GM21737 (cell line): ENCODE measurements around the gene PDE2A.

Experiments used
- ATAC-seq: cut with Tn5 transposase; IDR thresholded peaks from one replicate; pipeline ENCODE4 v1.9.1; 2021; ENCODE audit warnings: mild to moderate bottlenecking, moderate library complexity; ENCODE audit not compliant: unreplicated experiment

Gene PDE2A

DNA sequence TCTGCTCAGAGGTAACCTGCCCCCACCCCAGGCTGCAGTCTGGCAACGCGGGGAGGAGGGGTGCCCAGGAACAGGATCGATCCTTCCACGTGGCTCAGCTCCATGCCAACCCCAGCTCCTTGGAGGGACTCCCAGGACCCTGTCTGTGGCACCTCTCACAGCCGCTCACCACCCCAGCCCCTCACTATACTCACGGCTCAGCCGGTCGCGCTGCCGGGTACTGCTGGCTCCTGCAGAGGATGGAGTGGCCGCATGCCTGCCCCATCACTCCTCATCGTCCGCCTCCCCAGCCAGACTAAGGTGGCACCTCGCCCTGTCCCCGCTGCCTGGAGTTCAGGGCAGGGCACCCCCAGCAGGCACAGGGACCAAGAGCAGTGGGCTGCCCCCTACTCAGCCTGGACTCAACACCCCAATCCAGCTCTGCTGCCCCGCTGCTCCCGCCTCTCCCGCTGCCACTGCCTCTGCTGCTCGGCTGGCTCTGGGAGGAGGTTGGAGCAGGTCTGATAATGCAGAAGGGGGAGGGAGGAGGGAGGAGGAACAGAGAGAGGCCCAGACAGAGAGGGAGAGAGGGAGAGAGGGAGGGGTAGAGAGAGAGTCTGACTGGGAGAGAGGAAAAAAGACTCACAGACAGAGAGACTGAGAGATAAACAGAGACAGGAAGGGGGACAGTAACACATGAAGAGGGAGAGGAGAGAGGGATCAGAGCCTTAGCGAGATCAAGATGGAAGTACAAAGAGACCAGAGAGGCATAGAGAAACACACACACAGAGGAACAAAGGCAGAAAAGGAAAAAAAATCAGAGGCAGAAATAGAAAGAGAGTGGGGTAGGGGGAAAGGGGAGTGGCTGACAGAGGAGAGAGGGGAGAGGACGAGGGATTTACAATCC, at the start of gene PDE2A:
Gene PDE2A (minus strand): TSS at position 480 of the 886 bp plus-strand sequence. CDS start 215 bp downstream, at position 265.
- ATAC-seq = no peak

DNA sequence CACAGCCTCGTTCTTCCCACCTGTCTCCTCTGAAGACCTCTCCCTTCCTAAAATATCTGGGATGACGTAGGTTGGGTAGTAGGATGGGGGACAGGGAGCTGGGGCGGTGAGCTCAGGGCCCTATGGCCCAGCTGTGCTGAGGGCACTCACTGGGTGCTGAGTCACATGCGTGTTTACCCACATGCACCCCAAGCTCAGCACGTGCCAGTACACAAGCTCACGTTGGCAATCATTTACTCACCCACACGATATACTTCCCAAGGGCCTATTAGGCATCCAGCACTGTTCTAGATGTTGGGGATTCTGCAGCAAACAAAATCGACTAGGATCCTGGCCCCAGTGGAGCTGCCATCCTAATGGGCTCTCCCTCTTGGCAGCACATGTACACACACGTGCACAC, 49.3 kb upstream of the PDE2A start:
- no peak for ATAC-seq

DNA sequence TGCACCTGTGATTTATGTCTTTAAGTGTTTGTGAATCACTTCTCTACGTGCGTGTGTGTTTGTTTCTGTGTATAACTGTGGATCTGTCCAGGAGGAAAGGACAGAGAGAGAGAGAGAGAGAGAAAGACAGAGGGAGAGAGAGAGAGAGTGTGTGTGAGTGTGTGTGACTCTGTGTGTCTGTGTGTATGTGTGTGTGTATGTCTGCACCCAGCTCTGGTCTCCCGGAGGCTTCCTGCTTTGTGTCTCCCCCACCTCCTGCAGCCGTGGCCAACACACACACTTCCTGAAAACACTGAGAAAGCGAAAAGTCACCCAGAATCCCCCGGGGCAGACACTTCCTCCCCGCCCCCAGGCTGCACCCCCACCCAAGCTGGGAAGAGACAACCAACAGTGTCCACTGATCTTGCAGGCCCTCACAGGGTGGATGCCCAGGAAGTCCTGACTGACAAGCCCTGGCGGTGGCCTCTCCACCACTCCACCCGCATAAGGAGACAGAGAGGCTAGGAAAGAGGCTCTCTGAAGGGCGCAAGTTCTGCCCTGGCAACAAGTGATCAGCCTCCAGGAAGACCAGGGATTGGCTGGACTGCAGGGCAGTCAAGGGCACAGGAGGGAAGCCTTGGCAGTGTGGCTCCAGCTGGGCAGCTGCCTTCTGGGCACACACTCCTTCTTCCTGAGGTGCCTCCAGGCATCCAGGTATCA, 48.0 kb upstream of the PDE2A start:
- ATAC-seq = peak; percentile 58

DNA sequence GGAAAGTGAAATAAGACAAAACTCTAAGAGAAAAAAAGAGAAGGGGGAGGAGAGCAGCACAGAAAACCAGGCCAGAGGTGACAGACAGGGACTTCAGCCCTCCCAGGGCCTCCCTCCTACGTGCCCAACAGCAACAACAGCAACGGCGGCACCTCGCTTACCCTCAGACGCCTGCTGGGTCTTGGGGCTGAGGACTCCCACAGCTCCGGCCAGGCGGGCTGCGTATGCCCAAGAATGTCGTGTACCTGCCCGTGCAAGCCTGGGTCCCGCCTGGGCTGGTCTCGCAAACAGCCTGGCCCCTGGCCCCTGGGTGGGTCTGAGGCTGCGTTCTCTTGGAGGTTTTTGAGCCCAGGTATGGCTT, 47.4 kb upstream of the PDE2A start:
- ATAC-seq = no peak

DNA sequence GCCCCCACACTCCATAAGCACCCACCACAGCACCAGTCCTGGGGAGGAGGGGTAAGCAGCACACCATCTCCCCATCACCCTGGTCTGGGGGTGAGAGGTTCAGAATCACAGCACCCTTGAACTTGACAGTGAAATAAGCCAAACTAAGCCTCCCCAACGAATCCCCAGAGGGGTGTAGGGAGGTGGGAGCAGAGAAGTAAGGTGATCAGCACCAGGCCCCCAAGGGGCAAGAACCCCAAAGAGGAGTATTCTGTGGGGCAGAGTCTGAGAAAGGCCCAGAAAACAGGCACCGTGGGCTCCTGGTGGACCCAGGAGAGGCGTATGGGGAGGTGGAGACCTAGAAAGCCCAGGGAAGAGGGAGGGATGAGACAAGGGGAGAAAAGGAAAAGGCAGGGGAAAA, 47.1 kb upstream of the PDE2A start:
- ATAC-seq = no peak

DNA sequence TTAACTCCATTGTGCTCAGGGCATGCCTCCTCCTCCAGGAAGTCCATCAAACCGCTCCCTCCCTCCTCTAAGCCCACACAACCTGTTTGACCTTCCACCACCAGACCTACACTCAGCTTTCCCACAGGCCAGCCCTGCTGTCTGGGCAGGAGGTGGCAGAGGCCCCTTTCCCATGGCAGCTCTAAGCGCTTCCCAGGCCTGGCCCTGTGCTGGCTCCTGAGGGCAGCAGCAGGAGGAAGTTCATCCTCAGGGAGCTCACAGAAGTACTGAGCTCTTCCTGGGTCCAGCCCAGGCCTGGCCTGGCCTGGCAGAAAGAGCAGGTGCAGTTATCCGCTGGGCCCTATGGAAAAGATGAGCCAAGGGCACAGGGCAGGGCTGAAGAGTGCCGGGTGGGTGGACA, 46.6 kb upstream of the PDE2A start:
- no peak for ATAC-seq

DNA sequence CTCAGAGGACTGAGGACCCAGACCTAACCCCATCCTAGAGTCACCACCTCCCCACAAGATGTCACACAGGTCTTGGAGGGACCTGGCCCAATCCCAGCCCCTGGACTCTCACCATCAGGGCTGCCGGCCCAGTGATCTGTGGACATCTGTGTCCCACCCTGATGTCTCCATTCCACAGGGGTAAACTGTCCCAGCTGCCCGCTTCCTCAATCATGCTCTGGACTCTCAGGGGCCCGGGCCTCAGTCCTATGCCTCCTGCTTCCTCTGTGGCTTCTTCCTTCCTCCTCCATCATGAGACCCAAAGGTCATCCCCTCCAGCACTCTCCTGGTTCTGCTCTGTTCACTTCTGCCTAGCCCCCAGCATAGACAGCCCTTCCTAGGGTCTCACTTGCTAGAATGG, 45.8 kb upstream of the PDE2A start:
- no peak for ATAC-seq

DNA sequence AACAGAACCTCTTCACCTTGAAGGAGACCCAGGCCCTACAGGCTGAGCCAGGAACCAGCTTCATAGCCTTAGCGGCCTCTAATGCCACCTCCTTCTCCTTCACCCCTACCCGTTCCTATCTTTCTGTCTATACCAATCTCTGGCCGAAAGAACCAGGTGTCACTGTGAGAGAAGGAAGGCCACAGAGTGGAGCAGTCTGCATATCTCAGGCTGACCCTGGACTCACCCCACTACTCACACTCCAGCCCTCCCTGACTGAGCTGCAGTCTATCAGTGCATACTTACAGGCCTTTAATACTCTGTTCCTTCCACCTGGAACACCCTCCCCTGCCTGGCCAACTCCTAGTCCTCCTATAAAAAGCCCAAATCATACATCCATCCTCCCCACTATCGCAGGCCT, 45.3 kb upstream of the PDE2A start:
- ATAC-seq = no peak

DNA sequence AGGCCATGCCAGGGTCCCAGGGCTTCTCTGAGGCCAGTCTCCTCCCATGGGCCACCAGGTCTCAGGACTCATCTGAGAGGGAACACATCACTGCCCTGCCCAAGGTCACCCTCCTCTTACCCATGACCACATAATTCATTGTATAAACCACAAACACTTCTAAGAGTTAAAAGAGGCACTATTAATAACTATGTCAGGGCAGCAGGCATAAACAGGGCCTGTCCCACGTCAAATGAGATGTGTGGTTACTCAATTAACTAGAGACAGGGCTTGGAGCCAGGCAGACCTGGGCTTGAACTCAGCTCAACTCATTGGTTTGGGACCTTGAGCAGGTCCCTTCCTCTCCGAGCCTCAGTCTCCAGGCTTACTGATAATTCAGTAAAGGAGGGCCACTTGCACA, 44.9 kb upstream of the PDE2A start:
- ATAC-seq = no peak

DNA sequence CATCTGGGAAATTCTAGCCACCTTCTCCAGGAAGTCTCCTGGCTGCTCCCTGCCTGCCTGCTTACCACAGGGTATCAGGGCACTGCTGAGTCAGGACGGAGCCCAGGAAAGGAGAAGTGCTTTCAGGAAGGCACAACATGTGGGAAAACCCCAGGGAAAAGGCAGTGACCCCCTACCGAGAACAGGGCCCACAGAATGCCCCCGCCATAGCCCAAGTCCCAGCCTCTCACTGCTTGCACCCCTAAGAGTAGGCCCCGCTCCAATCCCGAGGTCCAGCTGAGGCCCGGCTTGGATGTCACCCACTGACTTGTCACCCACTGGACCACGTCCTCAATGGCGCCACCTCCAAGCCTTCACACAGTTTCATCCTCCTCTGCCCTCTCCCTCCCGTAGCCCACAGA, 43.9 kb upstream of the PDE2A start:
- no peak for ATAC-seq

DNA sequence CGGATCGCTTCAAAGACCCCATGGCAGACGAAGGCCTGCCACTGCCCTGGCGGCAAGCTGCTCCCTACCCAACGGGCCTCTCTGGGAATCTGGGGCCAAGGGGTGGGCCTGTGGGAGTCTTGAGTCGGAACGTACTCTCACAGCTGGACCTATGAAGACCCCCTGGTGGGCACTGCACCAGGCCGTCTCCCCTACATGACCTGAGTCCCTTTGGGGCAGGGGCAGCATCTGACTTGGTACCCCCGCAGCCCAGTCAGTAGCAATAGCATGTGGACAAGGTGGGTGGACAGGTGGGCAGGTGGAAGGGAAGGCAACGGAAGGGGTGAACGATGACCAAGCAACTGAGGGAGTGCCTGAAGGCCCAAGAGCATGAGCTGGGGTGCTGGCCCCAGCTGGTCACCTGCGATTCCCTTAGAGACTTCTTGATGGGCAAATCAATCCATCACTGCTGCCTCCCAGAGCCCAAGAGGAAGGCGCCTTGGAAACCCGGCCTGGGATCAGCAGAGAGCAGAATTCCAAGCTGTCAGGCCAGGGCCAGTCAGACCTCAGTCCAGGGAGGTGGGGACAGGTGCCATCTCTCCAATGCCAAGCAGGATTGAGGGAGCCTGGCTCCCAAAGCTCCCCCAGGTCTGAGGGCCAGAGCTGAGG, 42.7 kb upstream of the PDE2A start:
- ATAC-seq = no peak

DNA sequence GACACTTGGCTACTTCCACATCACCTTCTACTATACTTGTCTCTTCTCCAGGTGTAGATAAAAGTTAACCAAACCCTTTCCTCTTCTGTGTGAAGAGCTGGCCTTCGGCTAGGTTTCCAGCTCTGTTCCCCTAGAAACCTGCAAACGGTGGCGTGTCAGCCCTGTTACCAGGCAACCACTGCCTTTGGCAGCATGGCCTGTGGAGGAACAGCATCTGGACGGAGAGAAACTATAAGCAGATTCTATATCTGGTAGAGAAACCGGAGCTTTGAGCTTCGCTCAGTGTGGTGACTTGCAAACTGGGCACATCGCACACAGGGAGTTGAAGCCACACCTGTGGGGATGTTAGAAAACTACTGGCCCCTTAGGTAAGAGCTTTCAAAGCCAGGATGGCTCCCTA, 42.1 kb upstream of the PDE2A start:
- no peak for ATAC-seq

DNA sequence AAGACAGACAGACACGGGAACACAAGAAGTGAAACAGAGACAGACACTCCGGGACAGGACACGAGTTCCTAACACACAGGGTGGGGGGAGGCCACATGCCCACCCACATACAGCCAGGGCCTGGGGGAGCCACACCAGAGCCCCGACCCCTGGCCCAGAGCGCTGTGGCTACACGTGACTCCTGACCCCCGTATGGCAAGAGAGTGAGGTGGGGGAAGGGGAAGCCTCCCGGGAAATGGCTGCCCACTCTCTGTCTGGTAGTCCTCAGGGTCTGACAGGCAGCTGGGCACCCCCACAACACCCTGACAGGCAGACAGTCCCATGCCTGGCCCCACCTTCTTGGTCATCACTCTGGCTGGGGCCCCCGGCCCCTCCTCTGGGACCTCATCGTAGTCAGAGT, 38.6 kb upstream of the PDE2A start:
- no peak for ATAC-seq

DNA sequence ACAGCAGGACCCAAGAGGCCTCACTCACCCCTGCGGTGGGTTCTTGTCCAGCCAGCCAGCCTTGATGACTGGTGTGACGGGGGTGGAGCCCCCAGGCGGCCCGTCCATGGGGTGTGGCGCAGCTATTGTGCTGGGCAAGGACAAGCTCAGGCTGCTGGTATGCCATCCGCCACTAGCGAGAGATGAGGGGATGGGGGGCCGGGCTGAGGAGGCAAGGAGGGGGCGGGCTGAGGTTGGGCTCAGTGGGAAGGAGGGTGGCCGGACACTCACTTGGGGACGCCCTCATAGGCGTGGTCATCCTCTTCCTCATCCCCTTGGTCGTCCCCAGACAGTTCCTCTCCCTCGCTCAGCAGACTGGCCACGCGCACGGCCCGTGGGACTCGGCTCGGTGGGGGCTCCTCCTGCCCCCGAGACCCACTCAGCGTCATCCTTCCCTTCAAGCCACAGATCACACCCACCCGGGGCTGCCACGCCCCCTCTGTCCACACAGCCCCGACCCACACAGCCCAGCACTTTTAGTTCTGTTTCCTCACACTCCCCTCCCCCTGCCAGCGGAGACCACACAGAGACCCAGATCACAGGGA, 38.0 kb upstream of the PDE2A start:
- ATAC-seq = no peak

DNA sequence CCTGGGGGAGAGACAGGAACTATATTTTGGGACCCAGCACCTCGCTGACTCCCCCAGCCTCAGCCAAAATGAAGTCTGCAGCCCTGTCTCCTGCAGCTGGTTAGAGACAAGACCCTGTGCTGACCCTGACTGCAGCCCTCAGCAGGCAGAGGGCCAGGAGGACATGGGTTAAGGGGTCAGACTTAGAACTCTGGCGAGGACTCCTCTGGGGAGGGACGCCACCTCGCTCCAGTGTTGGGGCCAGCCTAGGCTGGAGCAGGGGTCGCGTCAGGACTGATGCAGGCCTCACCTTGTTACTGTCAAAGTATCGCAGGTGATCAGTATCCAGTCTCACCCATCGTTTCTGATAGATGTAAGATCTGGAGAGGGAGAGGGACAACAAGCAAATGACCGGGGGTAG, 36.9 kb upstream of the PDE2A start:
- no peak for ATAC-seq

DNA sequence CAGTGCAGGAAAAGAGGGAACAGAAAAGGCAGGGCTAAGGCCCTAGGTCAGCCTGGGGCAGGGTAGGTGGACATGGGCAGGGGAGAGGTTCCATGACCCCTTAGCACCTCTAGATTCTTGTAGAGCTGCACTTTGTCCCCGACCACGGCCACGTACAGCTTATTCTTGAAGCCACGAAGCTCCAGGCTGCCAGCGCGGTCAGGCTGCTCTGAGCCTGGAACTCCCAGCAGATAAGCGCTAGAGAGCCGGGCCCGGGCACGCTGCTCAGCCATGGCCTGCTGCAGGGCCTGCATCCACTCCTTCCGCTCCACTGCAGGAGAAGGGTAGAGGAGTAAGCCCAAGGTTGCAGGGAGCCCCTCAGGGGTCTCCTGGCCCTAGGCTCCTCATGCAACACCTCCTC, 36.1 kb upstream of the PDE2A start:
- no peak for ATAC-seq

DNA sequence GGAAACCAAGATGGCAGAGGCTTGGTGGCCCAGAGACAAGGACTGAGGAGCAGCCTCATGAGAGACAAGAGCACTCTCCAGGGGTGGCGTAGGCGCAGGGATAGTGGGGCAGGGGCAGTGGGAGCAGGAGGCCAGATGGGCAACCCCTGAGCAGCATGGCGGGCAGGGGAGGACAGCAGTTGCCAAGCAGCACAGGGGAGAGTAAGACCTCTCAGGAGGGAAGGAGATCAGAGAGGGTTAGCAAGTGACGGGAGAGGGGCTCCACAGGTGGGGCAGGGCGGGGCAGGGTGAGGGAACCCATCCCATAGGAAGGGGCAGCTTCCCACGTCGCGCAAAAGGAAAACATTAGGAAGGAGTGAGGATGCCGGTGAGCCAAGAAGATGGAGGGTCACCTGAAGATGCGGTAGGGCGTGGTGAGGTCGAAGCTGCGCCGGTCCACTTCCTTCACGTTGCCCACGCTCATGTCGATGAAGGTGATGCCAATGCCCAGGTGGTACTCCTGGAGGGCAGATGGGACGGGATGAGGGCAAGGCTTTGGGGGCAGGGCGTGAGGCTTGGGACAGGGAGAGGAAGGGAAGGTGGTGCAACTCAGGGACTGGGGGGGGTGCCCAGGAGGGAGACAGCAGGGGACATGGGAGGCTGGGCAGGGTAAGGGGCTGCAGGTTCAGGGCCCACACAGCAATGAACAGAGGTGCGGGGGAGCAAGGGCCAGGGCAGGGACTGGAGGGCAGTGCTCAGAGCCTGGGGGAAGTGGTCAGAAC, 35.4 kb upstream of the PDE2A start:
- ATAC-seq = no peak

DNA sequence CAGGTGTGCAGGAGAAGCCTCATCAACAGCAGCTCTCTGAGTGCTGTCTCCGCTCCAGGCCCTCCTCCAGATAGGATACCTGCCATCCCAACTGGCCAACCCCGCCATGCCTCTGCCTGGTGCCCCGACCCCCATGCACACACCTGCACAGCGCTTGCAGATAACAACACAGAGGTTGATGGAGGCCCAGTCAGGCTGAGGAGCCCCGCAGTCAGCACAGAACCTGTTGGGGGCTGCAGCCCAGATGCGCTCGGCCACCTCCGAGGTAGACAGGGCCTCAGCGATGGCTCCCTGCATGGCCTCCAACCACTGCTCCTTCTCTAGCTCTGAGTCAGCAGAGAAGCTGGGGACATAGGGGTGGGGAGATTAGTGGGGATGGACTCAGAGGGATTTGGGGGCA, 32.8 kb upstream of the PDE2A start:
- ATAC-seq = no peak

DNA sequence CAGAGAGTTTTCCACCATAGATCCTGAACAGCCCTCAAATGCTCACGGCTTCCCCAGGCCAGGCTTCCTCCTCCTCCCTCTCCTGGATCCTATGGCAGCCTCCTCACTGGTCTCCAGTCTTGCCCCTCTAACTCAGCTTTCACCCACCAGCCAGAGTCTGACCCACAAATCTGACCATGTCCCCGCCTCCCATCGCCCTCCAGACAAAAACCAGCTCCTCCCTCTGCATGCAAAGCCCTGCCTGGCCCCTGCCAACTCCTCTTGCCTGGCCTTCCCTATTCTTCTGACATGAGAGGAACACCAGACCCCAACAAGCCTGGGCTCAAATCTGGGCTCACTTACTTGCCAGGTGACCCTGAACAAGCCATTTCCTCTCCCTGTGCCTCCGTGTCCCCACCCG, 32.4 kb upstream of the PDE2A start:
- ATAC-seq = no peak

DNA sequence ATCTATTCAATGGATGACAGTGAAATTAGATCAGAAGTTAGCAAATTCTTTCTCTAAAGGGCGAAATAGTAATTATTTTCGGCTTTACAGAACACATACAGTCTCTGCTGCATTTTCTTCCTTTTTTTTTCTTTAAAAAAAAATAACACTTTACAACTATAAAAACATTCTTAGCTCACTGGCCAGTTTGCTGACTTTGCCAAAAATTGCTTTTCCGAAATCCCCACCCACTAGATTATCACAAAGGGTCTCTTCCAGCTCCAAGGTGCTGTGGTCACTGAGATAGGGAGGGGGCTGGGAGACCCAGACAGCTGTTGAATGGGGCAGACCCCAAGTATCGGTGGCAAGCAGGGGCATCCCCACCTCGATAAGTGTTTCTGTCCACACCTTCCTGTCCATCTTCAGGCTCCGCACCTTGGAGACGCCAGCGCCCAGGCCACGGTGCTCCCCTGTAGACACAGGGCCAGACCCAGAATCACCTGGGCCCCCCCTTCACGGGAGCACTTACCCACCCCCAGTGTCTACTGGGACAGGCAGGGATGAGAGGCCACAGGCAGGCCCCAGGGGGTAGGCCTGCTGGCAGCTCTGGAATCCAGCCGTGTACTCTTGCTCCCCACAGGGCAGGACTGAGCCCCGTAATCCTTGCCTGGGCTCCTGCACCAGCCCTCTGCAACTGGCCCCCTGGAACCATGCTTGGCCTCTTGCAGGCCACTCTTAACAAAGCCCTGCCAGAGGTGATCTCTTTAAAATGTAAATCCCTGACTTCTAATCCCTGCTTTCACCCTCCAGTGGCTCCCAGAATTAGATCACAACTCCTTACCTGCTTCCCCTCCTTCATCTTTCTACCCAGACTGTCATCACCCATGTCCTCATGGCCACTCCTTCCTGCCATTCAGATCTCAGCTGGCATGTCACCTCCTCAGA, 31.5 kb upstream of the PDE2A start:
- ATAC-seq = no peak
